ENCODE results near the gene NXT1. TPM values are rescaled to one million over a fixed set of nuclear protein-coding genes. Genes with fewer than 3 reads are reported as not detected.

NXT1 gene
- total RNA-seq = 27.9 and 36.4 TPM in 2 replicates

GRCh38 chr20:23350196-23350903, at the start of gene NXT1:
Gene NXT1, plus strand, starts transcription at chr20:23350791. Its CDS starts 3,251 bp downstream, at chr20:23354042.

GRCh38 chr20:23361476-23362391, 11.1 kb downstream of the NXT1 start, which contains the start of gene GZF1:
Gene GZF1, plus strand, starts transcription at chr20:23362182. Its CDS starts 2,202 bp downstream, at chr20:23364384.

Small RNA genes within 50 kb of the gene (small RNA-seq; reads per million reads assigned to genes)
- gene RNA5SP479 = not detected

Other genes with a start within 250 kb of the NXT1 start
- 18.4 and 19.6 TPM in 2 replicates for gene GZF1, start 11.4 kb downstream of the NXT1 start, total RNA-seq
- 7.6 and 10.6 TPM in 2 replicates for gene NAPB, start 70.7 kb downstream of the NXT1 start, total RNA-seq
- gene CSTL1, start 88.9 kb downstream of the NXT1 start, total RNA-seq = not detected in 2 replicates
- gene CST11, start 102.1 kb downstream of the NXT1 start, total RNA-seq = not detected in 2 replicates
- not detected in 2 replicates for gene CST8, start 140.3 kb downstream of the NXT1 start, total RNA-seq
- not detected in 2 replicates for gene CST9L, start 217.7 kb downstream of the NXT1 start, total RNA-seq